Measurements from ENCODE around the gene ABCC12.
"Not testable (repeated sequence)": the region's sequence is repeated elsewhere in the genome, so short reads cannot be mapped to it uniquely, and the experiment has no call there.

DNA sequence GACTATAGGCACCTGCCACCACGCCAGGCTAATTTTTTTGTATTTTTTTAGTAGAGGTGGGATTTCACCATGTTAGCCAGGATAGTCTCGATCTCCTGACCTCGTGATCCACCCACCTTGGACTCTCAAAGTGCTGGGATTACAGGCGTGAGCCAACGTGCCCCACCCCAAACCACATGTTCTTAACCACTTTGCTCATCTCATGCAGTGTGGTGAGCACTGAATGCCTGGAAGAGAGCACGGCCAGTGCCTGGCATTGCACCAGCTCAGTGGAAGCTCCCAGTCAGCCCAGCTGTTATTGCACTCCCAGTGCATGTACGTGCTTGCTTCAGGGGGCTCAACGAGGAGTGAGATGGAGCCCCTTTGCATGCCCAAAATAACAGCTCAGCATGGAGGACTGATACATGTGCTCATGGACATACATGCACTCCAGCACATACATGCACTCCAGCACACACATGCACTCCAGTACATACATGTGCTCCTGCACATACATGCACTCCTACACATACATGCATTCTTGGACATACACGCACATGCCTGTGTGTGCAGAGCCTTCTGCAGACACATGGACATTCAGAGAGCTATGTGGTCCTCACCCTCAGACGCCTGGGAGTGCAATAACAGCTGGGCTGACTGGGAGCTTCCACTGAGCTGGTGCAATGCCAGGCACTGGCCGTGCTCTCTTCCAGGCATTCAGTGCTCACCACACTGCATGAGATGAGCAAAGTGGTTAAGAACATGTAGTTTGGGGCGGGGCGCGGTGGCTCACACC, 26.1 kb upstream of the ABCC12 start:
- not testable (repeated sequence) for TF ChIP-seq POLR2A (IDR thresholded peaks at IDR 0.05)
- TF ChIP-seq, protein P1, sequence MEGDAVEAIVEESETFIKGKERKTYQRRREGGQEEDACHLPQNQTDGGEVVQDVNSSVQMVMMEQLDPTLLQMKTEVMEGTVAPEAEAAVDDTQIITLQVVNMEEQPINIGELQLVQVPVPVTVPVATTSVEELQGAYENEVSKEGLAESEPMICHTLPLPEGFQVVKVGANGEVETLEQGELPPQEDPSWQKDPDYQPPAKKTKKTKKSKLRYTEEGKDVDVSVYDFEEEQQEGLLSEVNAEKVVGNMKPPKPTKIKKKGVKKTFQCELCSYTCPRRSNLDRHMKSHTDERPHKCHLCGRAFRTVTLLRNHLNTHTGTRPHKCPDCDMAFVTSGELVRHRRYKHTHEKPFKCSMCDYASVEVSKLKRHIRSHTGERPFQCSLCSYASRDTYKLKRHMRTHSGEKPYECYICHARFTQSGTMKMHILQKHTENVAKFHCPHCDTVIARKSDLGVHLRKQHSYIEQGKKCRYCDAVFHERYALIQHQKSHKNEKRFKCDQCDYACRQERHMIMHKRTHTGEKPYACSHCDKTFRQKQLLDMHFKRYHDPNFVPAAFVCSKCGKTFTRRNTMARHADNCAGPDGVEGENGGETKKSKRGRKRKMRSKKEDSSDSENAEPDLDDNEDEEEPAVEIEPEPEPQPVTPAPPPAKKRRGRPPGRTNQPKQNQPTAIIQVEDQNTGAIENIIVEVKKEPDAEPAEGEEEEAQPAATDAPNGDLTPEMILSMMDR (IDR thresholded peaks at IDR 0.05) = not testable (repeated sequence)
